Liver (tissue), 9 donors: ENCODE results near the gene GPR171. TPM values are rescaled to one million over a fixed set of nuclear protein-coding genes. Genes with fewer than 3 reads are reported as not detected.
A peak's percentile ranks its signal among the peaks of the same experiment; 100 is the strongest.

Experiments used
- DNase-seq: peaks from one replicate; pipeline ENCODE4 v3.0.0-alpha.2; 2017; ENCODE audit warnings: low spot score
- H3K27ac ChIP-seq, 2 donors: one replicate each; pipeline ENCODE4 v1.7.0; 2013; ENCODE audit warnings: inconsistent platforms in 2 of 2, low read length in 2 of 2, control low read depth in 1 of 2, low read depth in 1 of 2, mild to moderate bottlenecking in 1 of 2
- H3K27me3 ChIP-seq, 4 donors: one replicate each; pipeline versions ENCODE4 v1.6.1 to v1.7.0; 2013; ENCODE audit warnings: low read length in 3 of 4, inconsistent platforms in 1 of 4, mild to moderate bottlenecking in 1 of 4, moderate library complexity in 1 of 4; ENCODE audit not compliant: control insufficient read depth in 4 of 4, insufficient read depth in 4 of 4
- H3K36me3 ChIP-seq, 4 donors: one replicate each; pipeline versions ENCODE4 v1.6.1 to v1.7.0; 2013; ENCODE audit warnings: low read length in 3 of 4, mild to moderate bottlenecking in 3 of 4, low read depth in 1 of 4, moderate library complexity in 1 of 4; ENCODE audit not compliant: control insufficient read depth in 4 of 4, insufficient read depth in 3 of 4
- H3K4me1 ChIP-seq, 4 donors: one replicate each; pipeline versions ENCODE4 v1.6.1 to v1.7.0; 2013; ENCODE audit warnings: low read length in 3 of 4, mild to moderate bottlenecking in 3 of 4, moderate library complexity in 1 of 4; ENCODE audit not compliant: control insufficient read depth in 4 of 4, insufficient read depth in 4 of 4
- H3K4me3 ChIP-seq, 3 donors: one replicate each; pipeline versions ENCODE4 v1.6.1 to v1.7.0; 2013; ENCODE audit warnings: low read length in 3 of 3, control low read depth in 1 of 3, low read depth in 1 of 3, mild to moderate bottlenecking in 1 of 3
- H3K9ac ChIP-seq, 2 donors: one replicate each; pipeline ENCODE4 v1.7.0; 2013; ENCODE audit warnings: low read length in 2 of 2, mild to moderate bottlenecking in 2 of 2, moderate library complexity in 2 of 2, control low read depth in 1 of 2, low read depth in 1 of 2
- H3K9me3 ChIP-seq, 4 donors: one replicate each; pipeline versions ENCODE4 v1.6.1 to v1.7.0; 2013; ENCODE audit warnings: low read length in 3 of 4; ENCODE audit not compliant: control insufficient read depth in 4 of 4
- FOXA1 ChIP-seq: IDR thresholded peaks from 2 replicates; pipeline ENCODE4 v1.6.1; 2016; ENCODE audit warnings: antibody characterized with exemption
- FOXA2 ChIP-seq: IDR thresholded peaks from 2 replicates; pipeline ENCODE4 v1.6.1; 2016; ENCODE audit warnings: antibody characterized with exemption
- GABPA ChIP-seq, 2 donors: IDR thresholded peaks in 1 of 2; conservative IDR thresholded peaks in 1 of 2; 2 replicates each; pipeline ENCODE4 v1.6.1; 2016; ENCODE audit warnings: antibody characterized with exemption in 2 of 2, mild to moderate bottlenecking in 1 of 2, moderate library complexity in 1 of 2
- HNF4A ChIP-seq, 2 donors: conservative IDR thresholded peaks; 2 replicates each; pipeline ENCODE4 v1.6.1; 2016; ENCODE audit warnings: antibody characterized with exemption in 2 of 2, mild to moderate bottlenecking in 2 of 2
- JUND ChIP-seq, 2 donors: IDR thresholded peaks; 2 replicates each; pipeline ENCODE4 v1.6.1; 2016; ENCODE audit warnings: antibody characterized with exemption in 2 of 2
- RAD21 ChIP-seq, 2 donors: IDR thresholded peaks; 2 replicates each; pipeline ENCODE4 v1.6.1; 2016; ENCODE audit warnings: antibody characterized with exemption in 2 of 2, mild to moderate bottlenecking in 2 of 2
- SP1 ChIP-seq: IDR thresholded peaks from 2 replicates; pipeline ENCODE4 v1.6.1; 2018; ENCODE audit warnings: antibody characterized with exemption, mild to moderate bottlenecking
- WGBS: extraction: QIAGEN DNeasy Blood & Tissue Kit; methylation state at CpG from one replicate; pipeline ENCODE4 v1.1.7; 2013; 5-methylcytosine and 5-hydroxymethylcytosine counted together
- polyA plus RNA-seq, 2 donors: library from polyadenylated mRNA; stranded (reverse) in 1 of 2; unstranded in 1 of 2; fragments of 200-250 nt in 1 of 2; fragments of >200 nt in 1 of 2; fragmentation: Nextera tagmentation in 1 of 2; extraction: Ambion mirVana in 1 of 2; gene quantifications; one replicate each; pipeline versions ENCODE4 v1.2.1 to v1.2.3, GENCODE V29; 2013 to 2015
- total RNA-seq, 2 donors: library from RNA; depleted of rRNA; stranded (reverse); fragments of >200 nt; gene quantifications; one replicate each; pipeline ENCODE4 v1.2.3, GENCODE V29; 2014
- TF ChIP-seq, protein P1 (sequence below): fragments of 150-350 bp; IDR thresholded peaks from 2 replicates; pipeline ENCODE4 v1.5.1; 2017; ENCODE audit warnings: improper control_type of control experiment, low read depth, low read length; ENCODE audit not compliant: missing input control
- TF ChIP-seq, protein P2 (sequence below): IDR thresholded peaks from 2 replicates; pipeline ENCODE4 v1.6.1; 2016; ENCODE audit warnings: antibody characterized with exemption, mild to moderate bottlenecking
- TF ChIP-seq, protein P3 (sequence below): IDR thresholded peaks from 2 replicates; pipeline ENCODE4 v1.6.1; 2016; ENCODE audit warnings: antibody characterized with exemption
- donor health status: healthy.
- donor health status: healthy.
- donor health status: healthy.
- donor health status: healthy.
- donor health status: healthy.

GPR171 gene
- total and polyA plus RNA-seq, 4 donors, result 0.19 to 0.56 (median 0.28) TPM

DNA sequence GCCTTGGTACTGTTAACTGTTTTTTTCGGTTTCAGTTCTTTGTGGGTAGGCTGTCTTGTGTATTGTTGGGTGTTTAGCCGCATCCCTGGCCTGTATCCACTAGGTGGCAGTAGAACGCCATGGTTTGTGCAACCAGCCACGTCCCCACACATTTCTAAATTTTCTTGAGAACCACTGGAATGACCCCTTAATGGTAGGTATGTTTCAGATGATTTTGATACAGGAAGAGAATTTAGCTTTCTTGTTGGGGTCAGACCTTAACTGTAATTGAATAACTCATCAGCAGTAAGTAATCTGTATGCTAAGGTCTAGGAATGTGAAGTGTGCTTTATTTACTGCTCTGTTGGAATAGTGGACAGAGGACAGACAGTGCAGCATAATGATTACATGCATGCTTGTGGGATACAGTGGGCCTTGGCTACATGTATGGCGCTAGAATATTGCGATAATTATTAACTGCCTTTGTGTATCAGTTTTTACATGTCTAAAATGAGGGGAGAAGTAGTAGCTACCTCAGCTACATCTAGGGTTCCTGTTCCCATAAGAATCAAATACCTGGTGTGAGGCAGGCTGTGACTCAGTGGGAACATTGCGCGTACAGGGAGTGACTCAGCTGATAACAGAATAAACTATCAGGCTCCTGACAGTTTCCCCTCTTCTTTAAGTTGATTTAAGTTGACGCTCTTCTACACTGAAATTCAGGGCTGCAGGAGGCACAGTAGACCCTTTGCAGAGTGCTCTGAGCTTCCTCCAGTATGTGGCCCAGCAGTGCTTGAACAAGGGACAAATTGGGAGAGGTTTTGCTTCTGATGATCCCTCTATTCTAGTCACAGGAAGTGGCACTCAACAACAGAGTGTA is 25.0 kb upstream of the GPR171 start:
- Histone ChIP-seq H3K36me3 (no peaks in the 10 kb centered on the region), H3K27ac (no peak overlapping the region), H3K4me3 (no peak overlapping the region), H3K9ac (no peak overlapping the region), H3K4me1 (peaks cover 6 to 27% (median 16%) of the 10 kb centered on the region in 4 donors), H3K9me3 (no peaks in the 10 kb centered on the region), H3K27me3 (no peaks in the 10 kb centered on the region)
- WGBS, result 44% methylated on average over 9 of the region's 9 CpGs
- no peak for TF ChIP-seq JUND (IDR thresholded peaks at IDR 0.05)
- TF ChIP-seq, protein P1, sequence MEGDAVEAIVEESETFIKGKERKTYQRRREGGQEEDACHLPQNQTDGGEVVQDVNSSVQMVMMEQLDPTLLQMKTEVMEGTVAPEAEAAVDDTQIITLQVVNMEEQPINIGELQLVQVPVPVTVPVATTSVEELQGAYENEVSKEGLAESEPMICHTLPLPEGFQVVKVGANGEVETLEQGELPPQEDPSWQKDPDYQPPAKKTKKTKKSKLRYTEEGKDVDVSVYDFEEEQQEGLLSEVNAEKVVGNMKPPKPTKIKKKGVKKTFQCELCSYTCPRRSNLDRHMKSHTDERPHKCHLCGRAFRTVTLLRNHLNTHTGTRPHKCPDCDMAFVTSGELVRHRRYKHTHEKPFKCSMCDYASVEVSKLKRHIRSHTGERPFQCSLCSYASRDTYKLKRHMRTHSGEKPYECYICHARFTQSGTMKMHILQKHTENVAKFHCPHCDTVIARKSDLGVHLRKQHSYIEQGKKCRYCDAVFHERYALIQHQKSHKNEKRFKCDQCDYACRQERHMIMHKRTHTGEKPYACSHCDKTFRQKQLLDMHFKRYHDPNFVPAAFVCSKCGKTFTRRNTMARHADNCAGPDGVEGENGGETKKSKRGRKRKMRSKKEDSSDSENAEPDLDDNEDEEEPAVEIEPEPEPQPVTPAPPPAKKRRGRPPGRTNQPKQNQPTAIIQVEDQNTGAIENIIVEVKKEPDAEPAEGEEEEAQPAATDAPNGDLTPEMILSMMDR, result peak; percentile 96
- TF ChIP-seq, protein P2, sequence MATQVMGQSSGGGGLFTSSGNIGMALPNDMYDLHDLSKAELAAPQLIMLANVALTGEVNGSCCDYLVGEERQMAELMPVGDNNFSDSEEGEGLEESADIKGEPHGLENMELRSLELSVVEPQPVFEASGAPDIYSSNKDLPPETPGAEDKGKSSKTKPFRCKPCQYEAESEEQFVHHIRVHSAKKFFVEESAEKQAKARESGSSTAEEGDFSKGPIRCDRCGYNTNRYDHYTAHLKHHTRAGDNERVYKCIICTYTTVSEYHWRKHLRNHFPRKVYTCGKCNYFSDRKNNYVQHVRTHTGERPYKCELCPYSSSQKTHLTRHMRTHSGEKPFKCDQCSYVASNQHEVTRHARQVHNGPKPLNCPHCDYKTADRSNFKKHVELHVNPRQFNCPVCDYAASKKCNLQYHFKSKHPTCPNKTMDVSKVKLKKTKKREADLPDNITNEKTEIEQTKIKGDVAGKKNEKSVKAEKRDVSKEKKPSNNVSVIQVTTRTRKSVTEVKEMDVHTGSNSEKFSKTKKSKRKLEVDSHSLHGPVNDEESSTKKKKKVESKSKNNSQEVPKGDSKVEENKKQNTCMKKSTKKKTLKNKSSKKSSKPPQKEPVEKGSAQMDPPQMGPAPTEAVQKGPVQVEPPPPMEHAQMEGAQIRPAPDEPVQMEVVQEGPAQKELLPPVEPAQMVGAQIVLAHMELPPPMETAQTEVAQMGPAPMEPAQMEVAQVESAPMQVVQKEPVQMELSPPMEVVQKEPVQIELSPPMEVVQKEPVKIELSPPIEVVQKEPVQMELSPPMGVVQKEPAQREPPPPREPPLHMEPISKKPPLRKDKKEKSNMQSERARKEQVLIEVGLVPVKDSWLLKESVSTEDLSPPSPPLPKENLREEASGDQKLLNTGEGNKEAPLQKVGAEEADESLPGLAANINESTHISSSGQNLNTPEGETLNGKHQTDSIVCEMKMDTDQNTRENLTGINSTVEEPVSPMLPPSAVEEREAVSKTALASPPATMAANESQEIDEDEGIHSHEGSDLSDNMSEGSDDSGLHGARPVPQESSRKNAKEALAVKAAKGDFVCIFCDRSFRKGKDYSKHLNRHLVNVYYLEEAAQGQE, result no peak
- no peak for TF ChIP-seq FOXA1
- no peak for TF ChIP-seq HNF4A (conservative IDR thresholded peaks at IDR 0.05)
- peak; percentile 99 for TF ChIP-seq RAD21 (IDR thresholded peaks at IDR 0.05)
- DNase-seq, result peak; percentile 73

DNA sequence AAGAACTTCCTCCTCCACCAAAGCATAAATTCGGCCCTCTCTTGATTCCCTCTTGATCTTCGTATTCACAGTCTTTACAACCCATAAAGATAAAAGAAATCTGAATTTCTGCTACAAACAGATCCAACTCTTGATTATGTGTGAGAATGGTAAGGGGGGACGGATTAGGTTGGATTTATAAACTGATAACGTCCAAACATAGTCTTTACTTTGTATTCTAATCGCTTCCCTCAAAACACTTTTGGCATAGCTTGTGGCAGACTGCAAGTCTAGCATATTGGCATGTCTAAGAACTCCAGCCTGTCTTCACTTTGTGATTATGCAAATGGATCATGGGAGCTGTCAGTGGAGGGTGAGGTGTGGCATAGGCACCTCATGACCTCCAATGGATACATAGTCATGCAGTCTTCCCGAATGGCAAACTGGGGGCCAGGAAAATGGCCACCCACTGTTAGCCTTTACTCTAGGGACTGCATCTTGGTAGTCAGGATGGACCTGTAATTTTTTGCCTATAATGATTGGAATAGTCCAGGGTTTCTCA is 24.3 kb upstream of the GPR171 start:
- no peak for DNase-seq
- H3K36me3 ChIP-seq, result no peaks in the 10 kb centered on the region
- H3K9me3 ChIP-seq, result no peaks in the 10 kb centered on the region
- H3K27me3 ChIP-seq, result no peaks in the 10 kb centered on the region
- TF ChIP-seq FOXA1 (no peak), SP1 (no peak), JUND (IDR thresholded peaks at IDR 0.05) (no peak)
- H3K9ac ChIP-seq, result no peak overlapping the region
- no peak overlapping the region for H3K4me3 ChIP-seq
- 76% methylated on average over 6 of the region's 6 CpGs for whole genome bisulfite sequencing
- no peak overlapping the region for H3K27ac ChIP-seq
- peaks cover 6 to 27% (median 16%) of the 10 kb centered on the region in 4 donors for H3K4me1 ChIP-seq

DNA sequence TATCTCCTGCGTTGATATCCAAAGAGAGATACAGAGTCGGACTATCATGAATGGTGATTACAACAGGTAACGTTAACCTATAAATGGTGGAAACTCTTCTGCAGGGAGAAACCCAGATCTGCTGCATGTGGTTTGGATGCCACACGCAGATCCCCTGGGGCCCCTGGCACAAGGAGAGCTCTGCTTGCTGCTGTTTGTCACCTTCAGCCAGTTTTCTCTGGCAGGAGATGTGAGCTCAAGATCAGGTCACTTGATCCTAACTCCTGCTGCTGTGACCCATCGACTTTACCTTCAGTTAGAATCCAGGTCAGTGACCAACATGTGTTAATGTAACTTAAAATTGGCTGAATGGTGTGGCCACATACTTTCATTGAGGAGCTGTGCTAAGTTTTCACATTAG is 23.8 kb upstream of the GPR171 start:
- Histone ChIP-seq H3K4me1 (peaks cover 6 to 27% (median 16%) of the 10 kb centered on the region in 4 donors), H3K9me3 (no peaks in the 10 kb centered on the region), H3K27me3 (no peaks in the 10 kb centered on the region), H3K9ac (no peak overlapping the region), H3K36me3 (no peaks in the 10 kb centered on the region), H3K27ac (no peak overlapping the region), H3K4me3 (no peak overlapping the region)
- WGBS, result 79% methylated on average over 5 of the region's 5 CpGs
- DNase-seq, result no peak
- TF ChIP-seq, protein P3, sequence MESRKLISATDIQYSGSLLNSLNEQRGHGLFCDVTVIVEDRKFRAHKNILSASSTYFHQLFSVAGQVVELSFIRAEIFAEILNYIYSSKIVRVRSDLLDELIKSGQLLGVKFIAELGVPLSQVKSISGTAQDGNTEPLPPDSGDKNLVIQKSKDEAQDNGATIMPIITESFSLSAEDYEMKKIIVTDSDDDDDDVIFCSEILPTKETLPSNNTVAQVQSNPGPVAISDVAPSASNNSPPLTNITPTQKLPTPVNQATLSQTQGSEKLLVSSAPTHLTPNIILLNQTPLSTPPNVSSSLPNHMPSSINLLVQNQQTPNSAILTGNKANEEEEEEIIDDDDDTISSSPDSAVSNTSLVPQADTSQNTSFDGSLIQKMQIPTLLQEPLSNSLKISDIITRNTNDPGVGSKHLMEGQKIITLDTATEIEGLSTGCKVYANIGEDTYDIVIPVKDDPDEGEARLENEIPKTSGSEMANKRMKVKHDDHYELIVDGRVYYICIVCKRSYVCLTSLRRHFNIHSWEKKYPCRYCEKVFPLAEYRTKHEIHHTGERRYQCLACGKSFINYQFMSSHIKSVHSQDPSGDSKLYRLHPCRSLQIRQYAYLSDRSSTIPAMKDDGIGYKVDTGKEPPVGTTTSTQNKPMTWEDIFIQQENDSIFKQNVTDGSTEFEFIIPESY, result no peak
- TF ChIP-seq FOXA2 (no peak), HNF4A (conservative IDR thresholded peaks at IDR 0.05) (no peak), GABPA (IDR thresholded peaks at IDR 0.05 in 1 of 2, conservative IDR thresholded peaks at IDR 0.05 in 1 of 2) (no peak), SP1 (no peak), FOXA1 (no peak)
- TF ChIP-seq, protein P1, result no peak
- TF ChIP-seq, protein P2, result no peak
